OCI-LY7 (cell line): ENCODE measurements around the gene THAP10. TPM values are rescaled to one million over a fixed set of nuclear protein-coding genes. Genes with fewer than 3 reads are reported as not detected.

Experiments used
- BruUV-seq: library from RNA; stranded (reverse); fragments of 400-500 nt; replicated peaks from 2 replicates; lab custom pipeline; 2021; lab: Mats Ljungman, UMichigan
- CTCF ChIA-PET: fragments of 300-600 bp; sonication (Branson Sonifier 250); formaldehyde crosslinking; loops from one replicate; lab custom pipeline; 2022; ENCODE audit warnings: antibody characterized with exemption; ENCODE audit not compliant: unreplicated experiment; lab: Charles Lee
- POLR2A ChIA-PET: fragments of 300-600 bp; sonication (Branson Sonifier 250); formaldehyde crosslinking; loops from one replicate; lab custom pipeline; 2022; ENCODE audit warnings: antibody characterized with exemption; lab: Charles Lee
- DNase-seq: peaks from one replicate; pipeline ENCODE4 v3.0.0-alpha.2; 2015; ENCODE audit warnings: low spot score
- H2AFZ ChIP-seq: fragments of 200-600 bp; sonication (generic), shearing (Covaris generic); 2 replicates; pipeline ENCODE4 v1.6.1; 2014; ENCODE audit warnings: mild to moderate bottlenecking, antibody characterized with exemption, low read length, moderate library complexity
- H3K27ac ChIP-seq: fragments of 200-600 bp; sonication (generic); 2 replicates; pipeline ENCODE4 v1.5.1; 2014; ENCODE audit warnings: mixed run types, low read depth, mild to moderate bottlenecking, moderate library complexity, low read length, inconsistent platforms; ENCODE audit not compliant: poor library complexity, severe bottlenecking
- H3K36me3 ChIP-seq: fragments of 200-600 bp; sonication (generic); 2 replicates; pipeline ENCODE4 v1.6.1; 2014; ENCODE audit warnings: mild to moderate bottlenecking, antibody characterized with exemption, low read length, moderate library complexity, mixed read lengths; ENCODE audit not compliant: insufficient read depth
- H3K4me1 ChIP-seq: fragments of 200-600 bp; sonication (generic); 2 replicates; pipeline ENCODE4 v1.5.1; 2014; ENCODE audit warnings: mild to moderate bottlenecking, low read length; ENCODE audit not compliant: insufficient read depth, poor library complexity, severe bottlenecking
- H3K4me2 ChIP-seq: fragments of 200-600 bp; sonication (generic); 2 replicates; pipeline ENCODE4 v1.6.1; 2014; ENCODE audit warnings: mild to moderate bottlenecking, low read length
- H3K4me3 ChIP-seq: fragments of 200-600 bp; sonication (generic); 2 replicates; pipeline ENCODE4 v1.5.1; 2014; ENCODE audit warnings: mild to moderate bottlenecking, low read depth, low read length; ENCODE audit not compliant: poor library complexity, severe bottlenecking
- H3K79me2 ChIP-seq: fragments of 200-600 bp; sonication (generic); 2 replicates; pipeline ENCODE4 v1.6.1; 2016; ENCODE audit warnings: low read depth, mild to moderate bottlenecking, low read length, moderate library complexity, mixed read lengths; ENCODE audit not compliant: insufficient read depth
- H3K9me2 ChIP-seq: fragments of 200-600 bp; sonication (generic); 2 replicates; pipeline ENCODE4 v1.6.1; 2016; ENCODE audit warnings: mild to moderate bottlenecking, low read length, mixed read lengths; ENCODE audit not compliant: insufficient read depth
- H3K9me3 ChIP-seq: fragments of 200-600 bp; sonication (generic); 2 replicates; pipeline ENCODE4 v1.6.1; 2014; ENCODE audit warnings: mild to moderate bottlenecking, mixed run types, low read length, mixed read lengths
- H4K20me1 ChIP-seq: fragments of 200-600 bp; sonication (generic); 2 replicates; pipeline ENCODE4 v1.6.1; 2014; ENCODE audit warnings: mild to moderate bottlenecking, antibody characterized with exemption, low read length, moderate library complexity, mixed read lengths; ENCODE audit not compliant: insufficient read depth
- EZH2phosphoT487 ChIP-seq: fragments of 200-600 bp; sonication (generic); IDR thresholded peaks from 2 replicates; pipeline ENCODE4 v1.6.1; 2018; ENCODE audit warnings: low read depth, borderline replicate concordance, mild to moderate bottlenecking, mixed run types, antibody characterized with exemption, low read length, moderate library complexity, mixed read lengths
- intact Hi-C: fragments of 100-400 bp; cut with micrococcal nuclease; formaldehyde crosslinking; loops from one replicate; pipeline ENCODE4 v1.10.0; 2022; ENCODE audit not compliant: unreplicated experiment
- total RNA-seq, 2 experiments: library from RNA; depleted of rRNA in 1 of 2; stranded (reverse); fragments of >200 nt in 1 of 2; shearing (Covaris generic) in 1 of 2; gene quantifications; 2 replicates each; pipeline ENCODE4 v1.2.3, GENCODE V29; 2014 to 2022
- TF ChIP-seq, protein P1 (sequence below): fragments of 200-600 bp; sonication (generic); conservative IDR thresholded peaks from 2 replicates; pipeline ENCODE4 v1.5.1; 2014; ENCODE audit warnings: mild to moderate bottlenecking, antibody characterized with exemption, low read length, moderate library complexity, mixed read lengths

The THAP10 gene
- total RNA-seq, 2 experiments from 2014 or later = not detected

DNA sequence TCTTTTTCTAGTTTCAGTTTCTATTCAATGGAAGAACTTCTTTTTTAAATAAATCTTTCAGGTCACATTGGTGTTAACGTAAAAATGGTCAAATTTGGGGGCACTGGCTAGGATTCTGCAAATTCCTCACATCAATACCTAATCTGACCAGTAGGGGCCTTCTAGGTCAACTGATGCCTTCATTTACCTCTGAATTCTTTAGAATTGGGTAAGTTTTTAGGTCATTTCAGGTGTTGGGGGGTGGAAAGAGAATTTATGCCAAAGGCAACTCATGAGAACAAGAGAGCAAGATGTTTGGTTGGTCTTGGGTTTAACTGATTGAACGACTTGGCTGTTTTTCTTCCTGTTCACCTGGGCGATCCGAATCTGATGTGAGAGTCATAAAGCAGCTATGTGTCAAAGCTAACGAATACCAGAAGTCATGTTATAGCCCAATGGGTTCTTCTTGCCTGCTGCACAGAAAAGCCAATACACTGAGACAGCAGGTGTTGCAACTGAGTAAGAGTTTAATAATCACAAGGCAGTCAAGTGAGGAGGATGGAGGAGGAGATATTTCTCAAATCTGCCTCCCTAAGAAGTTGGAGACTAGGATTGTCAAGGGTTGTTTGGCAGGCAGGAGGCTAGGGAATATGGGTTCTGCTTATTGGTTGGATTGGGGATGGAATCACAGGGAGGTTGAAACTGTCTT is 15.7 kb upstream of the THAP10 start:
- POLR2A ChIA-PET = no interaction called here

DNA sequence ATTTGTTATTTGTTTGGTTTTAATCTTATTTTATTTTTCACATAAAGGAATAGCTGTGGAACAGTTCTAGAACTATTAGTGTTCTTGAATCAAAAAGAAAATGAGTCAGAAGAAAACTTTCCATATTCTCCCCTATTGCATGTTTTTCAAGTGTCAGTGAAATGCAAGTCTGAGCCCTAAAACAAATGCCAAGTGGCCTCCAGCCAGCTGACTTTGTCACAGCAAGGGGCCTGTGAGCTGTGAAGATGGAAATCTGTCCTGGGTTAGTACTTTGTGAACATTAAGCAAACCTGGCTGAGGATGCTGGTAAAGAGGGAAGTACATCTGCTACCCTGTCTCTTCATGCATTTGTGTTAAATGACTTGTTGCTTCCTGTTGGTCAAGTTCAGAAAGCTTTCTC is 14.6 kb upstream of the THAP10 start:
- H3K9me3 ChIP-seq = peaks cover 6% of the 10 kb centered on the region; the same call in 1 of the 2 replicates
- no peak for DNase-seq
- H3K4me2 ChIP-seq = no peak overlapping the region
- BruUV-seq = no TSS peak
- H4K20me1 ChIP-seq = no peaks in the 10 kb centered on the region
- H3K4me1 ChIP-seq = no peaks in the 10 kb centered on the region
- TF ChIP-seq EZH2phosphoT487 = no peak
- TF ChIP-seq, protein P1, sequence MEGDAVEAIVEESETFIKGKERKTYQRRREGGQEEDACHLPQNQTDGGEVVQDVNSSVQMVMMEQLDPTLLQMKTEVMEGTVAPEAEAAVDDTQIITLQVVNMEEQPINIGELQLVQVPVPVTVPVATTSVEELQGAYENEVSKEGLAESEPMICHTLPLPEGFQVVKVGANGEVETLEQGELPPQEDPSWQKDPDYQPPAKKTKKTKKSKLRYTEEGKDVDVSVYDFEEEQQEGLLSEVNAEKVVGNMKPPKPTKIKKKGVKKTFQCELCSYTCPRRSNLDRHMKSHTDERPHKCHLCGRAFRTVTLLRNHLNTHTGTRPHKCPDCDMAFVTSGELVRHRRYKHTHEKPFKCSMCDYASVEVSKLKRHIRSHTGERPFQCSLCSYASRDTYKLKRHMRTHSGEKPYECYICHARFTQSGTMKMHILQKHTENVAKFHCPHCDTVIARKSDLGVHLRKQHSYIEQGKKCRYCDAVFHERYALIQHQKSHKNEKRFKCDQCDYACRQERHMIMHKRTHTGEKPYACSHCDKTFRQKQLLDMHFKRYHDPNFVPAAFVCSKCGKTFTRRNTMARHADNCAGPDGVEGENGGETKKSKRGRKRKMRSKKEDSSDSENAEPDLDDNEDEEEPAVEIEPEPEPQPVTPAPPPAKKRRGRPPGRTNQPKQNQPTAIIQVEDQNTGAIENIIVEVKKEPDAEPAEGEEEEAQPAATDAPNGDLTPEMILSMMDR = no peak
- CTCF ChIA-PET = no interaction called here
- H3K4me3 ChIP-seq = no peak overlapping the region
- H3K36me3 ChIP-seq = no peaks in the 10 kb centered on the region
- intact Hi-C loops = no loop called here
- POLR2A ChIA-PET = interaction anchor here (0.7 kb wide), 1 partner anchor 156 kb away, joined by 3 read pairs; no protein-coding TSS in a partner anchor
- H2AFZ ChIP-seq = no peak overlapping the region
- H3K9me2 ChIP-seq = no peaks in the 10 kb centered on the region
- no peaks in the 10 kb centered on the region for H3K79me2 ChIP-seq
- no peak overlapping the region for H3K27ac ChIP-seq

More for the DNA sequence above, 15.7 kb upstream of the THAP10 start:
- H3K4me1 ChIP-seq = no peaks in the 10 kb centered on the region
- H4K20me1 ChIP-seq = no peaks in the 10 kb centered on the region
- no TSS peak for BruUV-seq
- no peak for DNase-seq
- no peaks in the 10 kb centered on the region for H3K36me3 ChIP-seq
- H3K27ac ChIP-seq = no peak overlapping the region
- peaks cover 6% of the 10 kb centered on the region; the same call in 1 of the 2 replicates for H3K9me3 ChIP-seq
- TF ChIP-seq EZH2phosphoT487 = no peak
- TF ChIP-seq, protein P1 = peak; percentile 70
- H3K9me2 ChIP-seq = no peaks in the 10 kb centered on the region
- CTCF ChIA-PET = no interaction called here
- H3K79me2 ChIP-seq = no peaks in the 10 kb centered on the region
- H3K4me3 ChIP-seq = no peak overlapping the region
- intact Hi-C loops = no loop called here
- no peak overlapping the region for H2AFZ ChIP-seq
- no peak overlapping the region for H3K4me2 ChIP-seq

DNA sequence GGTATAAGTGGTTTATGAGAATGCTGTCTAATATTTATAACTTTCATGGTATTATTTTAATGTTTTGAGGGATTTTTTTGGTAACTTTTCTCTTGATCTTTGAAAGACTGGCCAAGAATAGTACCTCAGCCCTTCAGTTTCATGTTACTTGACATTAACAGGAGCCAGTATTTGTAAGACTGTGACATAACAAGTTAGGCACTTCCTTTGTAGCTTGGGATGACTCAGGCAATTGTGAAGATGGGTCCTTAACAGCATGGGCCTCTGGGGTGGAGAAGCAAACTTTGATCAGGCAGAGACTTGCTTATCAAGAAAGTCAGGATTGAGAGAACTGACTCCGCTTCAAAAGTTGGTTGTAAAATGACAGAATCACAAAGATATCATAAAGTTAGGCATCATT is 9.9 kb upstream of the THAP10 start:
- no peaks in the 10 kb centered on the region for H3K79me2 ChIP-seq
- H3K27ac ChIP-seq = no peak overlapping the region
- no peak overlapping the region for H3K4me2 ChIP-seq
- intact Hi-C loops = no loop called here
- no peaks in the 10 kb centered on the region for H3K4me1 ChIP-seq
- CTCF ChIA-PET = no interaction called here
- no peak overlapping the region for H2AFZ ChIP-seq
- BruUV-seq = no TSS peak
- H3K36me3 ChIP-seq = no peaks in the 10 kb centered on the region
- H3K9me3 ChIP-seq = no peaks in the 10 kb centered on the region
- no peak overlapping the region for H3K4me3 ChIP-seq
- no peaks in the 10 kb centered on the region for H3K9me2 ChIP-seq
- no peak for DNase-seq
- POLR2A ChIA-PET = no interaction called here
- H4K20me1 ChIP-seq = no peaks in the 10 kb centered on the region
- no peak for TF ChIP-seq EZH2phosphoT487
- TF ChIP-seq, protein P1 = no peak
